ENCODE measurements around the gene CACNA1A.

CACNA1A gene

GRCh38 chr19:13461536-13461935 lies 44.7 kb downstream of the CACNA1A start:
- TF ChIP-seq CTCF (conservative IDR thresholded peaks at IDR 0.05; ENCODE audit: control insufficient read depth, insufficient read depth, low read depth, low read length), result no peak
- DNase-seq (ENCODE audit: low read depth), result no peak
- no peak overlapping the region for H3K4me3 ChIP-seq (ENCODE audit: control insufficient read depth, low read depth, low read length)

GRCh38 chr19:13460045-13460444 lies 46.2 kb downstream of the CACNA1A start:
- no peak for TF ChIP-seq CTCF (conservative IDR thresholded peaks at IDR 0.05; ENCODE audit: control insufficient read depth, insufficient read depth, low read depth, low read length)
- no peak for DNase-seq (ENCODE audit: low read depth)
- H3K4me3 ChIP-seq (ENCODE audit: control insufficient read depth, low read depth, low read length), result no peak overlapping the region

- H3K4me3 ChIP-seq (ENCODE audit: control insufficient read depth, low read depth, low read length), result no peak overlapping the region
- TF ChIP-seq CTCF (conservative IDR thresholded peaks at IDR 0.05; ENCODE audit: control insufficient read depth, insufficient read depth, low read depth, low read length), result no peak
- no peak for DNase-seq (ENCODE audit: low read depth)
Observed at GRCh38 chr19:13459351-13459750, 46.9 kb downstream of the CACNA1A start.

GRCh38 chr19:13451434-13451995 lies 54.8 kb downstream of the CACNA1A start:
- no peak overlapping the region for H3K4me3 ChIP-seq (ENCODE audit: control insufficient read depth, low read depth, low read length)
- DNase-seq (ENCODE audit: low read depth), result no peak

GRCh38 chr19:13447978-13448377 lies 58.3 kb downstream of the CACNA1A start:
- no peak for TF ChIP-seq CTCF (conservative IDR thresholded peaks at IDR 0.05; ENCODE audit: control insufficient read depth, insufficient read depth, low read depth, low read length)
- no peak for DNase-seq (ENCODE audit: low read depth)
- H3K4me3 ChIP-seq (ENCODE audit: control insufficient read depth, low read depth, low read length), result no peak overlapping the region

More at GRCh38 chr19:13451434-13451995, 54.8 kb downstream of the CACNA1A start:
- TF ChIP-seq CTCF (conservative IDR thresholded peaks at IDR 0.05; ENCODE audit: control insufficient read depth, insufficient read depth, low read depth, low read length), result no peak

- DNase-seq (ENCODE audit: low read depth), result peak; percentile 38
- H3K4me3 ChIP-seq (ENCODE audit: control insufficient read depth, low read depth, low read length), result no peak overlapping the region
- no peak for TF ChIP-seq CTCF (conservative IDR thresholded peaks at IDR 0.05; ENCODE audit: control insufficient read depth, insufficient read depth, low read depth, low read length)
Observed at GRCh38 chr19:13441810-13442512, 64.3 kb downstream of the CACNA1A start.
